Vagina (tissue), 2 donors: ENCODE results near the gene CAPS. TPM values are rescaled to one million over a fixed set of nuclear protein-coding genes. Genes with fewer than 3 reads are reported as not detected.
A peak's percentile ranks its signal among the peaks of the same experiment; 100 is the strongest.

Source experiments
- DNase-seq, 2 donors: peaks; one replicate each; pipeline ENCODE4 v3.0.0-alpha.2; 2017; ENCODE audit errors: extremely low spot score in 2 of 2
- H3K27ac ChIP-seq: fragments of 200-600 bp; sonication (generic); one replicate; pipeline ENCODE4 v1.5.1; 2019
- H3K27me3 ChIP-seq: fragments of 200-600 bp; sonication (generic); one replicate; pipeline ENCODE4 v1.5.1; 2019
- H3K36me3 ChIP-seq, 2 donors: fragments of 200-600 bp; sonication (generic); one replicate each; pipeline ENCODE4 v1.5.1; 2017 to 2019
- H3K4me1 ChIP-seq: fragments of 200-600 bp; sonication (generic); one replicate; pipeline ENCODE4 v1.5.1; 2019
- H3K4me3 ChIP-seq, 2 donors: fragments of 200-600 bp; sonication (generic); 1 replicate in 1 of 2; 2 replicates in 1 of 2; pipeline ENCODE4 v1.5.1; 2016 to 2019
- H3K9me3 ChIP-seq: fragments of 200-600 bp; sonication (generic); one replicate; pipeline ENCODE4 v1.5.1; 2019
- POLR2A ChIP-seq, 2 donors: fragments of 450-650 bp; IDR thresholded peaks; one replicate each; pipeline ENCODE4 v1.6.1; 2017; ENCODE audit warnings: antibody characterized with exemption in 2 of 2, mild to moderate bottlenecking in 2 of 2, moderate library complexity in 2 of 2
- POLR2AphosphoS5 ChIP-seq, 2 donors: sonication (generic); formaldehyde crosslinking; IDR thresholded peaks; one replicate each; pipeline ENCODE4 v1.9.0; 2017; ENCODE audit warnings: antibody characterized with exemption in 2 of 2, mild to moderate bottlenecking in 2 of 2, low read depth in 1 of 2; ENCODE audit not compliant: insufficient read depth in 1 of 2
- intact Hi-C: fragments of 100-400 bp; cut with DNase I; formaldehyde crosslinking; loops from one replicate; pipeline ENCODE4 v1.15.1; 2023
- total RNA-seq: library from RNA; depleted of rRNA; stranded (reverse); fragments of >200 nt; gene quantifications from one replicate; pipeline ENCODE4 v1.2.3, GENCODE V29; 2016
- TF ChIP-seq, protein P1 (sequence below), 3 experiments: fragments of 450-650 bp in 2 of 3; fragments of 200-600 bp in 1 of 3; sonication (generic) in 1 of 3; IDR thresholded peaks; one replicate each; pipeline ENCODE4 v1.5.1; 2017 to 2019; ENCODE audit warnings: antibody characterized with exemption in 3 of 3, mild to moderate bottlenecking in 2 of 3, moderate library complexity in 2 of 3

CAPS gene
- total RNA-seq, 1 donor from 2014 or later, result 35.8 TPM

DNA sequence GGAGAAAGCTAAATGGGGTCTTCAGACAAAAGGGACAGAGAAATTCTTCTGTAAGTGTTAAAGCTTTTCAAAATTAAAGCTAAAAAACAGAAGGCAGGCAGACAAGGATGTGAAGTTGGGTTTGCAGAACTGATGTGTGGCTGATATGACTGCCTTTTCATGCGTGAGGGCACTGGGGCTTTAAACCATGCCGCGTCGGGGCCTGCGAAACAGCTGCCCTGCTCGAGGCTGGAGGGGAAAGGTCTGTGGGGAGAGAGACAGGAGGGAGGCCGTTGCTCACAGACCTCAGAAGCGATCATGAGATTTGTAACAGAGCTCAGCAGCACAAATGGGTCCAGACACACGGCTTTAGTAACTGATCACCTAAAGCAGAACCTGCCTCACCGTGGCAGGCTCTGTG, 23.5 kb downstream of the CAPS start:
- H3K4me3 ChIP-seq, result no peak overlapping the region
- no peak for DNase-seq
- TF ChIP-seq POLR2A (IDR thresholded peaks at IDR 0.05) (no peak), POLR2AphosphoS5 (IDR thresholded peaks at IDR 0.05; ENCODE audit: insufficient read depth in 1 of 2, low read depth in 1 of 2) (no peak)
- TF ChIP-seq, protein P1, sequence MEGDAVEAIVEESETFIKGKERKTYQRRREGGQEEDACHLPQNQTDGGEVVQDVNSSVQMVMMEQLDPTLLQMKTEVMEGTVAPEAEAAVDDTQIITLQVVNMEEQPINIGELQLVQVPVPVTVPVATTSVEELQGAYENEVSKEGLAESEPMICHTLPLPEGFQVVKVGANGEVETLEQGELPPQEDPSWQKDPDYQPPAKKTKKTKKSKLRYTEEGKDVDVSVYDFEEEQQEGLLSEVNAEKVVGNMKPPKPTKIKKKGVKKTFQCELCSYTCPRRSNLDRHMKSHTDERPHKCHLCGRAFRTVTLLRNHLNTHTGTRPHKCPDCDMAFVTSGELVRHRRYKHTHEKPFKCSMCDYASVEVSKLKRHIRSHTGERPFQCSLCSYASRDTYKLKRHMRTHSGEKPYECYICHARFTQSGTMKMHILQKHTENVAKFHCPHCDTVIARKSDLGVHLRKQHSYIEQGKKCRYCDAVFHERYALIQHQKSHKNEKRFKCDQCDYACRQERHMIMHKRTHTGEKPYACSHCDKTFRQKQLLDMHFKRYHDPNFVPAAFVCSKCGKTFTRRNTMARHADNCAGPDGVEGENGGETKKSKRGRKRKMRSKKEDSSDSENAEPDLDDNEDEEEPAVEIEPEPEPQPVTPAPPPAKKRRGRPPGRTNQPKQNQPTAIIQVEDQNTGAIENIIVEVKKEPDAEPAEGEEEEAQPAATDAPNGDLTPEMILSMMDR (IDR thresholded peaks at IDR 0.05), result no peak
- H3K27me3 ChIP-seq, result no peaks in the 10 kb centered on the region
- no peak overlapping the region for H3K27ac ChIP-seq
- no peaks in the 10 kb centered on the region for H3K9me3 ChIP-seq
- intact Hi-C loops, result no loop called here
- H3K36me3 ChIP-seq, result peaks cover 0 to 18% of the 10 kb centered on the region in 2 donors
- H3K4me1 ChIP-seq, result peaks cover 32% of the 10 kb centered on the region

DNA sequence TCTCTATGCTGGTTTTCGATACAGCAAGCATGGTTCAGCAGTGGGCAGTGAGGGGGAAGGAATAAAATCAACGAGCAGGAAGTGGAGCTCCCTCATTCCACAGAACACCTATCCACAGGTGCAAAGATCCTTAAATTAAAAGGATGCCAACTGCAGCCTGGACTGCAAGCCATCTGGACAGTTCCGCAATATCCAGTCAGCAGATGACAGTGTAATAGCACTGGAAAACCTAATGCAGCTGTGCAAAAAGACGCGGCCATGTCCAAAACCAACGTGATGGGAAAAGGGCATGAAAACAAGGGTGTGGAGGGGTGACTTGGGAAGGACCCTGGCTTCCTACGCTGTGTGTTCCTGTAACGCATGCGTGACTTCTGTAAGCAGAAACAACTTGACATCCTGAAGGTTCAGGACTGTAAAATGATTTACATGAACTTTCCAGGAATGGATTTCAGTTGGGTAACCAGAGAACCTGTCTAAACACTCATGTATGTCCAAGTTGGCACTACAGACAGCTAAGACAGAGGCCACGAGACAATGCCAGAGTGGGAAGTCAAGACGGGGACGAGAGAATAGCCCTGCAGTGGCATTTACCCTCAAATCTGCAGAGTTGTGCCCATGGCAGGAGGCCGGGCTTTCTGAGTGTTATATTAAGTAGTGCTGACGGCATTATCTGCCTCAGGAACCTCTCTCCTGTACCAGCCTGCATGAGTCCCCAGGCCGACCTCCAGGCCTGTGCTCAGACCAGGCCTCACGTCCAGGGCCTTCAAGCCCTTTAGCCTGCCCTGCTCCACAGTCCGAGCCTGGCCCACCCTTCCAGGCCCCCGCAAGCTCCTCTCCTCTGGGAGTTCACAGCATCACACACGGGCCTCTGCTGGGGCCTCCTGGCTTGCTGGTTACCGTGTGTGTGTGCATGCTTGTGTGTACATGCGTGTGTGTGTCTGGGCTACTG, 26.5 kb downstream of the CAPS start:
- Histone ChIP-seq H3K4me3 (no peak overlapping the region), H3K9me3 (no peaks in the 10 kb centered on the region), H3K4me1 (peaks cover 14% of the 10 kb centered on the region), H3K27me3 (no peaks in the 10 kb centered on the region), H3K27ac (no peak overlapping the region), H3K36me3 (peaks cover 0 to 18% of the 10 kb centered on the region in 2 donors)
- TF ChIP-seq POLR2A (IDR thresholded peaks at IDR 0.05) (no peak), POLR2AphosphoS5 (IDR thresholded peaks at IDR 0.05; ENCODE audit: insufficient read depth in 1 of 2, low read depth in 1 of 2) (no peak)
- TF ChIP-seq, protein P1 (IDR thresholded peaks at IDR 0.05), result no peak
- intact Hi-C loops, result no loop called here
- DNase-seq, result no peak

DNA sequence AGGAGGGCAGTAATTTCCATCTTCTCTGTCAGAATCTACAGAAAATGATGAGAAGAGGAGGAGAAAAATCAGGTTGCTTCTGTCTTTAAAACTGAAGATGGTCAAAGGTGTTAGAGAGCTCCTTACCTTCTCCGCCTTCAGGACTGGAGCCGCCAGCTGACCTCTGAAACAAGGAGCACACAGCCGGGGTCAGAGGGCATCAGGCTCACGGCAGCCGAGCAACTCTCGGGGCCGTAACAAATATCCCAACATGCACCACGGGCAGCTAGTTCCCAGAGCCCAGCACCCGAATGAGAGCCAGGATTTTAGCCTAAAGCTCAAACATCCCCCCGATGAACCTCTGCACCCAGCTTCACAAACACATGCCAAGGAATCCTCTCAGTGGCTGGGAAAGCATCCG, 27.6 kb downstream of the CAPS start:
- peaks cover 0 to 12% of the 10 kb centered on the region in 2 donors for H3K36me3 ChIP-seq
- DNase-seq, result no peak
- H3K27ac ChIP-seq, result no peak overlapping the region
- no peaks in the 10 kb centered on the region for H3K27me3 ChIP-seq
- H3K9me3 ChIP-seq, result no peaks in the 10 kb centered on the region
- H3K4me3 ChIP-seq, result no peak overlapping the region
- intact Hi-C loops, result no loop called here
- TF ChIP-seq POLR2AphosphoS5 (IDR thresholded peaks at IDR 0.05; ENCODE audit: insufficient read depth in 1 of 2, low read depth in 1 of 2), result no peak
- TF ChIP-seq, protein P1 (IDR thresholded peaks at IDR 0.05), result no peak
- no peak for TF ChIP-seq POLR2A (IDR thresholded peaks at IDR 0.05)
- peaks cover 15% of the 10 kb centered on the region for H3K4me1 ChIP-seq

DNA sequence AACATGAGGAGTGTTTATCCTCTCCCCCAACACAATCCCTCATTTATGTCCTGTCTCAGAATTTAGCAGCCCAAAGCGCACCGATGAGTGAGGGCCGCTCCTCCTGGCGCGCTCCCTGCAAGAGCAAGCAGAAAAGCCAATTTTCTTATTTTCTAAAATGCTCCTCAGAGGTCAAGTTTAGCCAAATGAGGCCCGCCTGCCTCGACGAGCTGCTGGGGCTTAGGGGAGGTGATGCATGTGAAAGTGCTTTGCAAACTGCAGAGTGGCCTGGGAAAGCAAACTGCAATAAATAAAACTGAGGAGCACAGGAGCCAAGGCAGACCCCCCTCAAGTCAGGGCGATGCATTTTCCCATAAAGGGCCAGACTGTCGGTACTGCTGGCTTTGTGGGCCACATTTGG, 29.0 kb downstream of the CAPS start:
- Histone ChIP-seq H3K27ac (peak overlapping the region; percentile 5), H3K9me3 (no peaks in the 10 kb centered on the region), H3K36me3 (peaks cover 0 to 12% of the 10 kb centered on the region in 2 donors), H3K4me3 (no peak overlapping the region), H3K4me1 (peaks cover 24% of the 10 kb centered on the region), H3K27me3 (no peaks in the 10 kb centered on the region)
- intact Hi-C loops, result no loop called here
- TF ChIP-seq, protein P1 (IDR thresholded peaks at IDR 0.05), result no peak
- TF ChIP-seq POLR2A (IDR thresholded peaks at IDR 0.05) (no peak), POLR2AphosphoS5 (IDR thresholded peaks at IDR 0.05; ENCODE audit: insufficient read depth in 1 of 2, low read depth in 1 of 2) (no peak)
- no peak for DNase-seq

DNA sequence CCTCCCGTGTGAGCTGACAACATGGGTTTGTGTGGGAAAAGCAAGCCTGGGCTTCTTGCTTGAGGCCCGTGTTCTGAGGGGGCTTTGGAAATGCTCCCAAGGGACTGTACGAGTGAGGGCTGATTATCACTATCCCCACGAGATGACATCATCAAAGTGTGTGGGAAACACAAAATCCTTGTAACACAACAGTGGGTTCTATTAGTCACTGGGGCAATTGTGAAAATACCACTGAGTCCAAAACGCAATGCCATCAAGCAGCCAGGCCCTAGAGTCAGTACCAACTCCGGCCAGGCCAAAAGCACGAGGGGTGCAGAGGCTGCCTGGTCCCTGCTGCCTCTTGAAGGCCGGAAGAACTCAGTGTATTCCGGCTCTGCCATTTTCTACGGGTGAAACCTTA, 29.6 kb downstream of the CAPS start:
- Histone ChIP-seq H3K27me3 (no peaks in the 10 kb centered on the region), H3K36me3 (peaks cover 0 to 12% of the 10 kb centered on the region in 2 donors), H3K4me1 (peaks cover 28% of the 10 kb centered on the region), H3K9me3 (no peaks in the 10 kb centered on the region), H3K4me3 (no peak overlapping the region), H3K27ac (no peak overlapping the region)
- intact Hi-C loops, result no loop called here
- TF ChIP-seq, protein P1 (IDR thresholded peaks at IDR 0.05), result no peak
- TF ChIP-seq POLR2A (IDR thresholded peaks at IDR 0.05) (no peak), POLR2AphosphoS5 (IDR thresholded peaks at IDR 0.05; ENCODE audit: insufficient read depth in 1 of 2, low read depth in 1 of 2) (no peak)
- no peak for DNase-seq
